Activated CD8-positive, alpha-beta T cell treated with anti-CD3 and anti-CD28 coated beads for 36 hours (primary cell): ENCODE measurements around the gene CTDP1. TPM values are rescaled to one million over a fixed set of nuclear protein-coding genes. Genes with fewer than 3 reads are reported as not detected.

Experiments used
- ATAC-seq: fragments of 200-7000 bp; cut with Tn5 transposase; one replicate; pipeline ENCODE4 v1.10.0; 2021; ENCODE audit warnings: mild to moderate bottlenecking, moderate library complexity
- CTCF ChIA-PET: fragments of 350-600 bp; sonication (Branson Sonifier 250); formaldehyde crosslinking; loops from one replicate; lab custom pipeline; 2021; ENCODE audit warnings: antibody characterized with exemption; lab: Charles Lee
- POLR2A ChIA-PET: fragments of 350-600 bp; sonication (Branson Sonifier 250); formaldehyde crosslinking; loops from one replicate; lab custom pipeline; 2021; ENCODE audit warnings: antibody characterized with exemption; lab: Charles Lee
- DNase-seq: peaks from one replicate; pipeline ENCODE4 v3.0.0-alpha.2; 2020
- H3K27ac Mint-ChIP-seq: one replicate; pipeline ENCODE4 v1.8.0; 2021; ENCODE audit warnings: mild to moderate bottlenecking, mixed read lengths
- H3K27me3 Mint-ChIP-seq: one replicate; pipeline ENCODE4 v1.8.0; 2021; ENCODE audit warnings: mixed read lengths
- H3K36me3 Mint-ChIP-seq: one replicate; pipeline ENCODE4 v1.8.0; 2021; ENCODE audit warnings: low read depth, mixed read lengths
- H3K4me1 Mint-ChIP-seq: one replicate; pipeline ENCODE4 v1.8.0; 2021; ENCODE audit warnings: low read depth, mixed read lengths
- H3K4me3 Mint-ChIP-seq: one replicate; pipeline ENCODE4 v1.8.0; 2021; ENCODE audit warnings: mild to moderate bottlenecking, moderate library complexity, mixed read lengths
- H3K9me3 Mint-ChIP-seq: one replicate; pipeline ENCODE4 v1.8.0; 2021; ENCODE audit warnings: mixed read lengths
- intact Hi-C: fragments of 100-400 bp; cut with micrococcal nuclease; formaldehyde crosslinking; loops from one replicate; pipeline ENCODE4 v1.10.0; 2022
- total RNA-seq, 2 experiments: library from RNA; stranded (reverse); gene quantifications; one replicate each; pipeline ENCODE4 v1.2.3, GENCODE V29; 2021
- TF ChIP-seq, protein P1 (sequence below): fragments of 200-600 bp; IDR thresholded peaks from one replicate; pipeline ENCODE4 v1.8.0; 2022; ENCODE audit warnings: antibody characterized with exemption, mild to moderate bottlenecking

The CTDP1 gene
- total RNA-seq, 2 experiments from 2014 or later = 54.9 to 55.6 TPM

DNA sequence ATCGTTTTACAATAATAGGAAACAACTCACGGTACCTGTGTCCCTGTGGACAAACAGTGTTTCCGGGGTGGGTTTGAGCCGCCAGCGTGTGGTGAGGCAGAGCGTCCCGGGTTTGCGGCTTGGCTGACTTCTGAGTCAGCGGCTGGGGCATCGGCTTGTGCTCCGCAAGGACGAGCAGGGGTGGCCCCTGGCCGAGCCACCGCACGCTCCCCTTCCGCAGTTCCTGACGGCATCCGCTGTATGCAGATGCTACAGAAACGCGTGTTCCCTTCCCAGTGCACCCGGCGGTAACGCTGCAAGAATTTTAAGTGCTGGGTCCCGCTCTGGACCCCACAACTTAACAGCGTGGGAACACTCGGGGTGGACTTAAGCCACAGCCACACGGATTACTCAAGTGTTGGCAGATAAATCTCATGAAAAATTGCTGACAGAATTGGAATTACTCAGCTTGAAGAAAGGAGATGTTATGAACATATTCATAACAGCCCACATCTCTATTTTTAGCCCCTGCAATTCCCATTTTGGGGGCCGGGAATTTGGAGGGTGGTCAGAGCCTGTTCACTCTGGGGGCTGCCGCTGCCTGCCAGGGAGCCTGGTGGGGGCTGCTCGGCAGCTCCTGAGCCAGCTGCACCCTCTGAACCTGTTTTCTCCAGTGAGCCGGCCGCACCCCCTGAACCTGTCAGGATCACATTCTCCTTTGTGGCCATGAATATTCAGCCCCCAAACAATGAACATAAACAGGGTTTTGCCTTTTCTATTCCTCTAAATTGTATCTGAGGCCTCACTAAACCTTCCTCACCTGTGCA, 105.6 kb downstream of the CTDP1 start:
- DNase-seq = no peak
- ChIA-PET POLR2A (no interaction called here), CTCF (no interaction called here)
- Mint-ChIP-seq H3K4me1 (no peaks in the 10 kb centered on the region), H3K36me3 (no peaks in the 10 kb centered on the region), H3K27me3 (peaks cover 31% of the 10 kb centered on the region), H3K9me3 (no peaks in the 10 kb centered on the region), H3K27ac (no peak overlapping the region), H3K4me3 (no peak overlapping the region)
- ATAC-seq = no peak
- TF ChIP-seq, protein P1, sequence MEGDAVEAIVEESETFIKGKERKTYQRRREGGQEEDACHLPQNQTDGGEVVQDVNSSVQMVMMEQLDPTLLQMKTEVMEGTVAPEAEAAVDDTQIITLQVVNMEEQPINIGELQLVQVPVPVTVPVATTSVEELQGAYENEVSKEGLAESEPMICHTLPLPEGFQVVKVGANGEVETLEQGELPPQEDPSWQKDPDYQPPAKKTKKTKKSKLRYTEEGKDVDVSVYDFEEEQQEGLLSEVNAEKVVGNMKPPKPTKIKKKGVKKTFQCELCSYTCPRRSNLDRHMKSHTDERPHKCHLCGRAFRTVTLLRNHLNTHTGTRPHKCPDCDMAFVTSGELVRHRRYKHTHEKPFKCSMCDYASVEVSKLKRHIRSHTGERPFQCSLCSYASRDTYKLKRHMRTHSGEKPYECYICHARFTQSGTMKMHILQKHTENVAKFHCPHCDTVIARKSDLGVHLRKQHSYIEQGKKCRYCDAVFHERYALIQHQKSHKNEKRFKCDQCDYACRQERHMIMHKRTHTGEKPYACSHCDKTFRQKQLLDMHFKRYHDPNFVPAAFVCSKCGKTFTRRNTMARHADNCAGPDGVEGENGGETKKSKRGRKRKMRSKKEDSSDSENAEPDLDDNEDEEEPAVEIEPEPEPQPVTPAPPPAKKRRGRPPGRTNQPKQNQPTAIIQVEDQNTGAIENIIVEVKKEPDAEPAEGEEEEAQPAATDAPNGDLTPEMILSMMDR = no peak
- intact Hi-C loops = no loop called here

DNA sequence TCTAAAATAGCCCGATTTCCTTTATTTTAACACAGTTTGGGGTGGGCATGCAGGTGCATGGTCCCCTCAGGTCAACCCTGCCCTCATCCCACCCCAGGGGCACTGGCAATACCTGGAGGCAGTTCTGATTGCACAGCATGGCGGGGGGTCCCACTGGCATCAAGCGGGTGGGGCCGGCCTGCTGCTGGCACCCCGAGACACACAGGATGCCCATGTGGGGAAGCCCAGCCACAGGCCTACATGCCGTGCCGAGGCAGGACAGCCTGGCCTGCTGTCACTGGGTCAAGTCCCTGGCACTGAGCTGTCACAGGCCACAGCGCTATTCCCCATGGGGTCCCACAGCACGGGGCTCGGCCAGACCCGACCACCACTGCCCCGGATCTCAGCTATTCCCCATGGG, 106.2 kb downstream of the CTDP1 start:
- ATAC-seq (no peak), DNase-seq (no peak)
- H3K9me3 Mint-ChIP-seq = no peaks in the 10 kb centered on the region
- H3K27ac Mint-ChIP-seq = no peak overlapping the region
- no peaks in the 10 kb centered on the region for H3K4me1 Mint-ChIP-seq
- no peak overlapping the region for H3K4me3 Mint-ChIP-seq
- H3K27me3 Mint-ChIP-seq = peaks cover 33% of the 10 kb centered on the region
- CTCF ChIA-PET = no interaction called here
- H3K36me3 Mint-ChIP-seq = no peaks in the 10 kb centered on the region
- TF ChIP-seq, protein P1 = no peak
- intact Hi-C loops = no loop called here
- POLR2A ChIA-PET = no interaction called here

DNA sequence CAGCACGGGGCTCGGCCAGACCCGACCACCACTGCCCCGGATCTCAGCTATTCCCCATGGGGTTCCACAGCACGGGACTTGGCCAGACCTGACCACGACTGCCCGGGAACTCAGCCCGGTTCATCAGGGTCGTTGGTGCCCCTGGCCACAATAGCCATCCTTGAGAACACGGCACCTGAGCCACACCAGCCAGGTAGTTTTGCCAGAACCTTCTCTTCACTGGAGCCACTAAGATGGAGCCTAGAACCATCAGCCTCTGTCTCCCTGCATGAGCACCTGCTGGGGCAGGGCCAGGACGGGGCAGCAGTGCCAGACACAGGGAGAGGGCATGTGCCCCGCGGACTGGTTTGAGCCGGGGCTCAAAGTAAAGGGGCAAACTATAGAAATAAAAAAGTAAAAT, 106.7 kb downstream of the CTDP1 start:
- DNase-seq (no peak), ATAC-seq (no peak)
- ChIA-PET CTCF (no interaction called here), POLR2A (no interaction called here)
- Mint-ChIP-seq H3K27me3 (peaks cover 38% of the 10 kb centered on the region), H3K4me3 (no peak overlapping the region), H3K36me3 (no peaks in the 10 kb centered on the region), H3K27ac (no peak overlapping the region), H3K9me3 (no peaks in the 10 kb centered on the region), H3K4me1 (peaks cover 4% of the 10 kb centered on the region)
- intact Hi-C loops = no loop called here
- TF ChIP-seq, protein P1 = no peak

DNA sequence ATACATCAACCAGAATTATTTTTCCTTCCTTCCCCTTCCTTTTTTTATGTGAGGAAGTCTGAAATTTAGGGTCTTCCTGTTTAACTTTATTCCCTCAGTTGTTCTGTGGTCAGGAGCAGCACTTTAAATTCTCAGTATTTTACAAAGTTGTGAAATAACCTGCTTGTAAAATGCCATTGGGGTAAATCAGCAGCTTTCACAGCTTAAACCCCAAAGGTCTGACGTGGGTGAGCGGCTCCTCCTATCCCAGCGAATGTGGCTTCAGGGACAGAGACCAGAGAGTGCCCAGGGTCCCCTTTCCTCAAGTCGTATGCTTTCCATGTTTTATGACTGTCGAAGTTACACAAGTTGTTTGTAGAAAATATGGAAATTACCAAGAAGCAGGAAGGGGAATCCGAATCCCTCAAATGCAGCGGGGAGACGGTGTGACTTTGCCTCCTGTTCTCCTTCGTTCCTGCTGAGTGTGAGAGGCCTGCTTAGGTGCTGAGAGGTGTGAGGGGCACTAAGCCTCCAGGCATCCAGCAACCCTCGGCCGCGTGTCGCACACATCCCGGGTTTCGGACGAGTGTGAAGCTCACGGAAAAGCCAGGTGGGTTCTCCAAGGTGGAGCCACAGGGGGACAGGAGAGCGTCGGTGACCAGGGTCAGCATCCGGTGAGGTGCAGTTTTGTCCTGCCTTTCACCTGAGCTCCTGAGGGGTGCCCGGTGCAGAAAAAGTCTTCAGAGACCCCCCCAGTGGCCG, 107.4 kb downstream of the CTDP1 start:
- no peaks in the 10 kb centered on the region for H3K9me3 Mint-ChIP-seq
- intact Hi-C loops = no loop called here
- TF ChIP-seq, protein P1 = no peak
- no peaks in the 10 kb centered on the region for H3K36me3 Mint-ChIP-seq
- no peak for DNase-seq
- no peak overlapping the region for H3K27ac Mint-ChIP-seq
- ChIA-PET POLR2A (no interaction called here), CTCF (no interaction called here)
- ATAC-seq = no peak
- no peak overlapping the region for H3K4me3 Mint-ChIP-seq
- H3K27me3 Mint-ChIP-seq = peaks cover 45% of the 10 kb centered on the region
- peaks cover 8% of the 10 kb centered on the region for H3K4me1 Mint-ChIP-seq

DNA sequence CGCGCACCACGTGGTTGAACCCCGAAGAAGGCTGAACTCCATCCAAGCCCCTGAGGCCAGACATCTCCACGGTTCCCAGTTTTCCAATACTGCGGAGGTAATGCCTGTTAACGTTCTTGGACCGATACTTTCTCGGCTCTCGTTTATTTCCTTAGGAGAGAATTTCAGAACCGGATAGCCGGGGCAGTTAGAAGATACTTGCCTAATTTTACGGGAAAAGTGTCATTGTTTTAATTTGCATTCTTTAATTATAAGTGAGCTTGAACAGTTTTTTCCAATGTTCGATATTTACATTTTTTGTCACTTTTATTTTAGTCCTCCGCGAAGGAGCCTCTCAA, 107.9 kb downstream of the CTDP1 start:
- Mint-ChIP-seq H3K4me1 (peaks cover 11% of the 10 kb centered on the region), H3K36me3 (no peaks in the 10 kb centered on the region), H3K4me3 (no peak overlapping the region), H3K27me3 (peaks cover 50% of the 10 kb centered on the region), H3K9me3 (no peaks in the 10 kb centered on the region), H3K27ac (no peak overlapping the region)
- DNase-seq (no peak), ATAC-seq (no peak)
- ChIA-PET CTCF (no interaction called here), POLR2A (no interaction called here)
- intact Hi-C loops = no loop called here
- TF ChIP-seq, protein P1 = no peak
